OCI-LY1 (cell line): ENCODE results near the gene MED27.

Experiments
- H2AFZ ChIP-seq: fragments of 200-600 bp; sonication (generic), shearing (Covaris generic); 2 replicates; pipeline ENCODE4 v1.6.0; 2014; ENCODE audit warnings: antibody characterized with exemption, mild to moderate bottlenecking, low read length
- H3F3A ChIP-seq: fragments of 200-600 bp; sonication (generic), shearing (Covaris generic); 2 replicates; pipeline ENCODE4 v1.6.0; 2014; ENCODE audit warnings: mild to moderate bottlenecking, antibody characterized with exemption, low read length, moderate library complexity; ENCODE audit not compliant: insufficient read depth
- H3K27ac ChIP-seq: fragments of 200-600 bp; sonication (generic); 2 replicates; pipeline ENCODE4 v1.5.1; 2014; ENCODE audit warnings: low read length, mixed run types, mild to moderate bottlenecking, low read depth; ENCODE audit not compliant: poor library complexity, severe bottlenecking
- H3K27me3 ChIP-seq: fragments of 200-600 bp; sonication (generic); 2 replicates; pipeline ENCODE4 v1.6.0; 2014; ENCODE audit warnings: antibody characterized with exemption, mild to moderate bottlenecking, low read length, moderate library complexity; ENCODE audit not compliant: insufficient read depth
- H3K36me3 ChIP-seq: fragments of 200-600 bp; sonication (generic); 2 replicates; pipeline ENCODE4 v1.6.1; 2014; ENCODE audit warnings: mild to moderate bottlenecking, antibody characterized with exemption, low read length, moderate library complexity, mixed read lengths; ENCODE audit not compliant: insufficient read depth
- H3K4me1 ChIP-seq: fragments of 200-600 bp; sonication (generic); 2 replicates; pipeline ENCODE4 v1.5.1; 2014; ENCODE audit warnings: mild to moderate bottlenecking, low read length, moderate library complexity; ENCODE audit not compliant: insufficient read depth, severe bottlenecking
- H3K4me2 ChIP-seq: fragments of 200-600 bp; sonication (generic), shearing (Covaris generic); 2 replicates; pipeline ENCODE4 v1.6.1; 2014; ENCODE audit warnings: low read length
- H3K4me3 ChIP-seq: fragments of 200-600 bp; sonication (generic); 2 replicates; pipeline ENCODE4 v1.5.1; 2014; ENCODE audit warnings: low read length, low read depth, mild to moderate bottlenecking, mixed read lengths; ENCODE audit not compliant: poor library complexity, severe bottlenecking
- H3K79me2 ChIP-seq: fragments of 200-600 bp; shearing (Covaris generic); 2 replicates; pipeline ENCODE4 v1.6.1; 2016; ENCODE audit warnings: mixed run types, low read length, mixed read lengths; ENCODE audit not compliant: insufficient read depth
- H3K9ac ChIP-seq: fragments of 200-600 bp; sonication (generic), shearing (Covaris generic); 2 replicates; pipeline ENCODE4 v1.6.1; 2014; ENCODE audit warnings: mild to moderate bottlenecking, low read length, mixed read lengths
- H3K9me2 ChIP-seq: fragments of 200-600 bp; sonication (generic), shearing (Covaris generic); 2 replicates; pipeline ENCODE4 v1.6.1; 2014; ENCODE audit warnings: low read depth, mild to moderate bottlenecking, low read length, mixed read lengths
- H3K9me3 ChIP-seq: fragments of 200-600 bp; shearing (Covaris generic); 2 replicates; pipeline ENCODE4 v1.6.1; 2014; ENCODE audit warnings: low read length, mixed read lengths
- H4K20me1 ChIP-seq: fragments of 200-600 bp; sonication (generic), shearing (Covaris generic); 2 replicates; pipeline ENCODE4 v1.6.0; 2016; ENCODE audit warnings: mild to moderate bottlenecking, low read length; ENCODE audit not compliant: insufficient read depth
- CTCF ChIP-seq: fragments of 200-600 bp; sonication (generic), shearing (Covaris generic); IDR thresholded peaks from 2 replicates; pipeline ENCODE4 v1.5.1; 2017; ENCODE audit warnings: mild to moderate bottlenecking, antibody characterized with exemption, low read length, moderate library complexity, mixed read lengths
- EZH2 ChIP-seq: fragments of 200-600 bp; sonication (generic), shearing (Covaris generic); IDR thresholded peaks from 2 replicates; pipeline ENCODE4 v1.8.0; 2017; ENCODE audit warnings: borderline replicate concordance, mixed run types, mild to moderate bottlenecking, antibody characterized with exemption, low read length, moderate library complexity, mixed read lengths

MED27 gene

GRCh38 chr9:132027752-132028663 is 51.7 kb downstream of the MED27 start:
- H3K4me2 ChIP-seq, result no peak overlapping the region

GRCh38 chr9:132026932-132027585 is 52.6 kb downstream of the MED27 start:
- H3K9ac ChIP-seq, result no peak overlapping the region
- H3K4me2 ChIP-seq, result no peak overlapping the region
- TF ChIP-seq CTCF (no peak), EZH2 (no peak)
- no peaks in the 10 kb centered on the region for H3K79me2 ChIP-seq
- peaks cover 7% of the 10 kb centered on the region for H3K4me1 ChIP-seq
- no peaks in the 10 kb centered on the region for H3K27me3 ChIP-seq
- no peak overlapping the region for H3K4me3 ChIP-seq
- no peaks in the 10 kb centered on the region for H3K9me3 ChIP-seq
- no peak overlapping the region for H2AFZ ChIP-seq
- 0 out of 2 replicates have a peak, but pooled peaks cover 4% of the 10 kb centered on the region for H4K20me1 ChIP-seq
- H3K27ac ChIP-seq, result no peak overlapping the region
- H3K9me2 ChIP-seq, result no peaks in the 10 kb centered on the region
- H3F3A ChIP-seq, result no peaks in the 10 kb centered on the region
- no peaks in the 10 kb centered on the region for H3K36me3 ChIP-seq

More at GRCh38 chr9:132027752-132028663, 51.7 kb downstream of the MED27 start:
- peaks cover 4% of the 10 kb centered on the region; the same call in 1 of the 2 replicates for H4K20me1 ChIP-seq
- no peaks in the 10 kb centered on the region for H3K36me3 ChIP-seq
- no peaks in the 10 kb centered on the region for H3K79me2 ChIP-seq
- no peak overlapping the region for H3K4me3 ChIP-seq
- peaks cover 7% of the 10 kb centered on the region for H3K4me1 ChIP-seq
- H3K9me3 ChIP-seq, result no peaks in the 10 kb centered on the region
- H2AFZ ChIP-seq, result no peak overlapping the region
- TF ChIP-seq EZH2 (no peak), CTCF (no peak)
- no peaks in the 10 kb centered on the region for H3K27me3 ChIP-seq
- no peaks in the 10 kb centered on the region for H3K9me2 ChIP-seq
- no peak overlapping the region for H3K27ac ChIP-seq
- H3K9ac ChIP-seq, result no peak overlapping the region
- no peaks in the 10 kb centered on the region for H3F3A ChIP-seq

GRCh38 chr9:132025766-132026165 is 53.9 kb downstream of the MED27 start:
- Histone ChIP-seq H4K20me1 (0 out of 2 replicates have a peak, but pooled peaks cover 4% of the 10 kb centered on the region), H3K9me3 (no peaks in the 10 kb centered on the region), H3K4me1 (peaks cover 7% of the 10 kb centered on the region), H3K79me2 (no peaks in the 10 kb centered on the region), H3F3A (no peaks in the 10 kb centered on the region), H3K36me3 (no peaks in the 10 kb centered on the region), H3K4me3 (no peak overlapping the region), H3K9me2 (no peaks in the 10 kb centered on the region), H3K4me2 (no peak overlapping the region), H3K27me3 (no peaks in the 10 kb centered on the region), H2AFZ (no peak overlapping the region), H3K27ac (no peak overlapping the region), H3K9ac (no peak overlapping the region)
- TF ChIP-seq CTCF (no peak), EZH2 (no peak)
